OCI-LY3 (cell line): ENCODE data around the gene EOGT.

ENCODE experiments used
- EZH2phosphoT487 ChIP-seq: fragments of 200-600 bp; shearing (Covaris generic); IDR thresholded peaks from 2 replicates; pipeline ENCODE4 v1.6.1; 2018; ENCODE audit warnings: antibody characterized with exemption, mixed run types, low read depth
- TF ChIP-seq, protein P1 (sequence below): fragments of 200-600, 300-600 bp; sonication (generic); IDR thresholded peaks from 2 replicates; pipeline ENCODE4 v1.5.1; 2014; ENCODE audit warnings: antibody characterized with exemption, low read length, low read depth

DNA sequence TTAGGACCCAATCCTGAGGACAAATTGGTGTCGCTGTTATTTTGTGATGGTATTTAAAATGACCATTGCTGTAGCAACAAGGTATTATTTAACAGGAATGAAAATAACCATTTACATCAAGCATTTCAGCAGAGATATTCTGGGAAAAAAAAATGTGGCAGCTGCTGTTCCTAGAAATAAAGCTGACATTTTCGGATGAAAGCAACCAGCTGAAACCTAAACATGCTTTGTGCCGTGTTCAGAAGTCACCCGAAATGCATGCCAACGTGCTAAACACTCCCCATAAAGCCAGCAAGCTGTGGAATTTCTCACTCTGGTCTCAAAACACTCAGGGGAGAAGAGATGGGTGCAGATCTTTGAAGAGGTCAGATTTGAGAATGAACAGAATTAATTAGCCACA lies 49.6 kb downstream of the EOGT start:
- TF ChIP-seq, protein P1, sequence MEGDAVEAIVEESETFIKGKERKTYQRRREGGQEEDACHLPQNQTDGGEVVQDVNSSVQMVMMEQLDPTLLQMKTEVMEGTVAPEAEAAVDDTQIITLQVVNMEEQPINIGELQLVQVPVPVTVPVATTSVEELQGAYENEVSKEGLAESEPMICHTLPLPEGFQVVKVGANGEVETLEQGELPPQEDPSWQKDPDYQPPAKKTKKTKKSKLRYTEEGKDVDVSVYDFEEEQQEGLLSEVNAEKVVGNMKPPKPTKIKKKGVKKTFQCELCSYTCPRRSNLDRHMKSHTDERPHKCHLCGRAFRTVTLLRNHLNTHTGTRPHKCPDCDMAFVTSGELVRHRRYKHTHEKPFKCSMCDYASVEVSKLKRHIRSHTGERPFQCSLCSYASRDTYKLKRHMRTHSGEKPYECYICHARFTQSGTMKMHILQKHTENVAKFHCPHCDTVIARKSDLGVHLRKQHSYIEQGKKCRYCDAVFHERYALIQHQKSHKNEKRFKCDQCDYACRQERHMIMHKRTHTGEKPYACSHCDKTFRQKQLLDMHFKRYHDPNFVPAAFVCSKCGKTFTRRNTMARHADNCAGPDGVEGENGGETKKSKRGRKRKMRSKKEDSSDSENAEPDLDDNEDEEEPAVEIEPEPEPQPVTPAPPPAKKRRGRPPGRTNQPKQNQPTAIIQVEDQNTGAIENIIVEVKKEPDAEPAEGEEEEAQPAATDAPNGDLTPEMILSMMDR: no peak
- TF ChIP-seq EZH2phosphoT487: no peak
